GM21360 (cell line): ENCODE data around the gene CDH4.

ENCODE experiments used
- ATAC-seq: cut with Tn5 transposase; IDR thresholded peaks from one replicate; pipeline ENCODE4 v1.9.1; 2021; ENCODE audit warnings: mild to moderate bottlenecking, moderate library complexity; ENCODE audit not compliant: unreplicated experiment

The CDH4 gene

GRCh38 chr20:61480158-61480825 is 228.2 kb downstream of the CDH4 start:
- no peak for ATAC-seq

- no peak for ATAC-seq
Measured at GRCh38 chr20:61482056-61482887, 230.2 kb downstream of the CDH4 start.

GRCh38 chr20:61482901-61483300 is 230.8 kb downstream of the CDH4 start:
- ATAC-seq = no peak

- no peak for ATAC-seq
Measured at GRCh38 chr20:61483336-61484067, 231.4 kb downstream of the CDH4 start.

- ATAC-seq = no peak
Measured at GRCh38 chr20:61486198-61486597, 234.1 kb downstream of the CDH4 start.

- ATAC-seq = no peak
Measured at GRCh38 chr20:61487346-61487996, 235.4 kb downstream of the CDH4 start.

- no peak for ATAC-seq
Measured at GRCh38 chr20:61487997-61488371, 235.9 kb downstream of the CDH4 start.

GRCh38 chr20:61490721-61491120 is 238.7 kb downstream of the CDH4 start:
- no peak for ATAC-seq

- no peak for ATAC-seq
Measured at GRCh38 chr20:61492065-61492464, 240.0 kb downstream of the CDH4 start.

- ATAC-seq = no peak
Measured at GRCh38 chr20:61493798-61494305, 241.8 kb downstream of the CDH4 start.

GRCh38 chr20:61494763-61495575 is 242.9 kb downstream of the CDH4 start:
- no peak for ATAC-seq

- ATAC-seq = no peak
Measured at GRCh38 chr20:61497029-61497627, 245.1 kb downstream of the CDH4 start.

- ATAC-seq = no peak
Measured at GRCh38 chr20:61499859-61500554, 247.9 kb downstream of the CDH4 start.

- no peak for ATAC-seq
Measured at GRCh38 chr20:61500791-61501321, 248.8 kb downstream of the CDH4 start.

GRCh38 chr20:61502433-61502832 is 250.4 kb downstream of the CDH4 start:
- ATAC-seq = no peak

GRCh38 chr20:61503106-61503505 is 251.0 kb downstream of the CDH4 start:
- no peak for ATAC-seq

- no peak for ATAC-seq
Measured at GRCh38 chr20:61505508-61505907, 253.4 kb downstream of the CDH4 start.

- no peak for ATAC-seq
Measured at GRCh38 chr20:61507778-61508177, 255.7 kb downstream of the CDH4 start.
